ENCODE measurements around the gene MSH4.

DNA sequence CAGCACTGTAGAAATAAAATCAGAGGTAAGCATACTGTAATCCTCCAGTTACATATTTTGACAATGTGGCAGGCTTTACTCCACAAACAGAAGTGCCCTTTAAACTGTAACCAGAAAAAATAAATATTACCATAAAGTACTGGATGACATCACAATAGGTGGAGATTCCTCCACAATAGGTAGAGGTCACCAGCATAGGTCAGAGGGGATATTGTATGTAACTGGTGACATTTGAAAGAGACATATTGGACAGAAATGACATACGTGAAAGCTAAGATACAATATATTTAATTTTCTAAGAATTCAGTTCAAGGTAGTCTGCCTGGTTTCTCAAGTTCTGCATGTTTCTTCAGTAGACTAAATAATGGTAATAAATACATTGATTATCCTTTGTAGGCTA, 135.6 kb downstream of the MSH4 start, which contains the start of gene ASB17:
- TF ChIP-seq, protein P1, sequence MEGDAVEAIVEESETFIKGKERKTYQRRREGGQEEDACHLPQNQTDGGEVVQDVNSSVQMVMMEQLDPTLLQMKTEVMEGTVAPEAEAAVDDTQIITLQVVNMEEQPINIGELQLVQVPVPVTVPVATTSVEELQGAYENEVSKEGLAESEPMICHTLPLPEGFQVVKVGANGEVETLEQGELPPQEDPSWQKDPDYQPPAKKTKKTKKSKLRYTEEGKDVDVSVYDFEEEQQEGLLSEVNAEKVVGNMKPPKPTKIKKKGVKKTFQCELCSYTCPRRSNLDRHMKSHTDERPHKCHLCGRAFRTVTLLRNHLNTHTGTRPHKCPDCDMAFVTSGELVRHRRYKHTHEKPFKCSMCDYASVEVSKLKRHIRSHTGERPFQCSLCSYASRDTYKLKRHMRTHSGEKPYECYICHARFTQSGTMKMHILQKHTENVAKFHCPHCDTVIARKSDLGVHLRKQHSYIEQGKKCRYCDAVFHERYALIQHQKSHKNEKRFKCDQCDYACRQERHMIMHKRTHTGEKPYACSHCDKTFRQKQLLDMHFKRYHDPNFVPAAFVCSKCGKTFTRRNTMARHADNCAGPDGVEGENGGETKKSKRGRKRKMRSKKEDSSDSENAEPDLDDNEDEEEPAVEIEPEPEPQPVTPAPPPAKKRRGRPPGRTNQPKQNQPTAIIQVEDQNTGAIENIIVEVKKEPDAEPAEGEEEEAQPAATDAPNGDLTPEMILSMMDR (IDR thresholded peaks at IDR 0.05), result no peak
- TF ChIP-seq POLR2A (IDR thresholded peaks at IDR 0.05) (no peak), POLR2AphosphoS5 (IDR thresholded peaks at IDR 0.05; ENCODE audit: insufficient read depth in 1 of 2, low read depth in 1 of 2) (no peak)
